KG1 (cell line): ENCODE results near the gene GPATCH3.
"Not testable (repeated sequence)": the region's sequence is repeated elsewhere in the genome, so short reads cannot be mapped to it uniquely, and the experiment has no call there.

Experiments used
- DNase-seq: peaks from one replicate; lab custom pipeline; 2025; lab: John Stamatoyannopoulos, UW

The GPATCH3 gene

GRCh38 chr1:26913389-26913753 lies 13.1 kb upstream of the GPATCH3 start:
- DNase-seq: no peak

DNA sequence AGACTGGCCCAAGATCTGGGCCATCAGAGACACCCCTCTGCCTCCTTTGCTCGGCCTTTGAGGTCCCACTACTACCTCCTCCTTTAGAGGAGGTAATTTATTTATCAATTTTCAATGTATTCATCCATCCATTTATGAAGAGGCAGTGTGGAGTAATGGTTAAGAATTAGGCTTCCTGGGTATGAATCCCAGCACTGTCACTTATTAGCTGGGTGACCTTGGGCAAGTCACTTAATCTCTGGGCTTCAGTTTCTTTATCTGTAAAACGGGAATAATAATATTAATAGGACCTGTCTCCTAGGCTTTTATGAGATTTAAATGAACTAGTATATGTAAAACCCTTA lies 11.9 kb upstream of the GPATCH3 start:
- no peak for DNase-seq

GRCh38 chr1:26911399-26912146 lies 11.3 kb upstream of the GPATCH3 start:
- no peak for DNase-seq

GRCh38 chr1:26910343-26911160 lies 10.3 kb upstream of the GPATCH3 start:
- no peak for DNase-seq

- no peak for DNase-seq
Observed at GRCh38 chr1:26909951-26910342, 9.7 kb upstream of the GPATCH3 start.

- DNase-seq: no peak
Observed at GRCh38 chr1:26907071-26907917, 7.0 kb upstream of the GPATCH3 start.

GRCh38 chr1:26900815-26901511 lies 696 bp upstream of the GPATCH3 start:
- peak; percentile 77 for DNase-seq

- no peak for DNase-seq
Observed at GRCh38 chr1:26897351-26897750, 2.9 kb downstream of the GPATCH3 start.

- DNase-seq: no peak
Observed at GRCh38 chr1:26894263-26894662, 6.0 kb downstream of the GPATCH3 start.

GRCh38 chr1:26890467-26890796 lies 9.8 kb downstream of the GPATCH3 start:
- no peak for DNase-seq

- DNase-seq: peak; percentile 52
Observed at GRCh38 chr1:26889551-26890466, 10.5 kb downstream of the GPATCH3 start, which contains the start of gene GPN2. TSS of gene GPN2 (minus strand) at chr1:26890283. CDS start at chr1:26890096, 187 bp downstream.

DNA sequence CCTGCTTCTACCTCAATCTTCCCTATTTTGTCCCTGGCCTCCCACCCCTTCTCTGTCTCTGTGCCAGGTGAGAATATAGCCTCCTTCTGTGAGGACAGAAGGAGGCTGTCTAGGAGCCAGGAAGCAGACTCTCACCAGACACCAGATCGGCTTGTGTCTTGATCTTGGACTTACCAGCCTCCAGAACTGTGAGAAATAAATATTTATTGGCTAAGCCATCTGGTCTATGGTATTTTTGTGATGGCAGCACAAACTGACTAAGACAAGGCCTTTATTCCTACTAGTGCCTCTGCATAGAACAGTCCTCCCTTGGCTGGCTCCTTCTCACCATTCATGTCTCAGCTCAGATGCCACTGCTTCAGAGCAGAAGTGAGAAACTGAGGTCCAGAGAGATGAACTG lies 12.0 kb downstream of the GPATCH3 start:
- no peak for DNase-seq

DNA sequence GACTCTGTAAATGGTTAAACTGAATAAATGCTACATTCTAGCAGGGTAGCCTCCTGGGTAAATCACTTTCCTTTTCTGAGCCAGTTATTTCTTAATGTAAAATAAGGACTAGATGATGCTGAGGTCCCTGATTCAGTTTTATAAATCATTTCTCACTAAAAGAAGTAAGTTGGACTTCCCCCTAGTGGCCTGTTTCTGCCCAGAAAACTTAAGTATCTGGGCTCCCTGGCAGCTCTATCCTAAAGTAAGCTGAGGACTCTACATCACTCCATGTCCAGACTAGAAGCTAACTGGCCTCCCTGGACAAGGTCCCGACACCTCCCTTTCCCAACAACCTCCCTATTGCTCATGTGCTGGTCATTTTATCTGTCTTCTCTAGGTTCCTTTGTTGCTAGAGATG lies 13.1 kb downstream of the GPATCH3 start:
- DNase-seq: peak; percentile 4

GRCh38 chr1:26882696-26883463 lies 17.4 kb downstream of the GPATCH3 start:
- DNase-seq: no peak

- DNase-seq: not testable (repeated sequence)
Observed at GRCh38 chr1:26881611-26882010, 18.7 kb downstream of the GPATCH3 start.

DNA sequence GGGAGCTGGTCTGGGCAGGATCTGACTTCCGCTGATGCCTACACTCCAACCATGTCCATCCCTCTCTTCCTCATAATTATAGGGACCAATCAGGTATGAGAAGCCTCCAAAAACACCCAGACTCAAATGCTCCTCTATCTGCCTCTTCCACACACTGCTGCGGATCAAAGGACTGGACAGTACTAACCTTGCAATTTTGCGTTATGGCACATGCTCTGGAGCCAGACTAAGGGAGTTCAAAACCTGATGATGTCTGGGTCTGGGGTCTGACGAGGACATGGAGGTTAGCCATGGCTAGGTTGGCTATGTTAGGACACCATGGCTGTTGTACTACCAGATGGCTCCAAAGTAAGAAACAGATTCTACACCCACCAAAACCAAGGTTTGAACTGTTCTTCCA lies 20.5 kb downstream of the GPATCH3 start:
- DNase-seq: no peak

- DNase-seq: no peak
Observed at GRCh38 chr1:26877326-26877725, 22.9 kb downstream of the GPATCH3 start.

DNA sequence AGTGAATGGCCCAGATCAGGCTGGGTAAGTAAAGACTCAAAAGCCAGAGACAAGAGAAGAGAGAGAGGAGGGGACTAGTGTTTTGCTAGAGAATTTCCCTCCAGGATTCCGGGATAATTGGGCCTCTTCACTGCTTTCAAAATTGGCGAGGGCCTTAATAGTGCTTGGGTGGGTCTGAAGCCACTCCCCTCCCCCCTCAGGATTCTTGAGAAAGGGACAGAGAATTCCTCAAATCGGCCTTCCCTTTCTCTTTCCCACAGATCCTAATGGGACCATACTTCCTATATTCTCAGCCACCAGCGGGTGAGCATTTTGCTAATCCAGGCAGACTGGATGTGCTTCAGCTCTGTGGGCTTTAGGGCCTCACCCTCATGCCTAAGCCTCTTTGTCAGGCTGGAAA lies 25.4 kb downstream of the GPATCH3 start:
- no peak for DNase-seq

- not testable (repeated sequence) for DNase-seq
Observed at GRCh38 chr1:26873097-26873496, 27.2 kb downstream of the GPATCH3 start.
